ENCODE data around the gene CACNA2D2. TPM values are rescaled to one million over a fixed set of nuclear protein-coding genes. Genes with fewer than 3 reads are reported as not detected.

CACNA2D2 gene
- total and polyA plus RNA-seq, 3 donors from 2014 or later = 15.9 to 19.3 (median 16.1) TPM

- no peak for DNase-seq
- intact Hi-C loops (cut with DNase I; ENCODE audit: low total_unique reads) = no loop called here
- Histone ChIP-seq H3K27me3 (no peaks in the 10 kb centered on the region), H3K4me1 (no peaks in the 10 kb centered on the region), H3K27ac (no peak overlapping the region), H3K36me3 (ENCODE audit: low read depth, missing control alignments) (no peaks in the 10 kb centered on the region), H3K9me3 (no peaks in the 10 kb centered on the region), H3K4me3 (no peak overlapping the region)
- 73 to 82% methylated on average over 5 to 10 of the region's 10 CpGs for WGBS, 2 donors
- TF ChIP-seq CTCF (IDR thresholded peaks at IDR 0.05) (no peak), POLR2A (IDR thresholded peaks at IDR 0.05) (no peak)
Observed at GRCh38 chr3:50473768-50474167, 29.7 kb downstream of the CACNA2D2 start.

GRCh38 chr3:50472958-50473357, 30.5 kb downstream of the CACNA2D2 start:
- H3K27me3 ChIP-seq = no peaks in the 10 kb centered on the region
- H3K4me3 ChIP-seq = no peak overlapping the region
- intact Hi-C loops (cut with DNase I; ENCODE audit: low total_unique reads) = no loop called here
- no peaks in the 10 kb centered on the region for H3K9me3 ChIP-seq
- no peaks in the 10 kb centered on the region for H3K4me1 ChIP-seq
- WGBS, 2 donors = 88 to 93% methylated on average over 6 of the region's 6 CpGs
- TF ChIP-seq CTCF (IDR thresholded peaks at IDR 0.05) (no peak), POLR2A (IDR thresholded peaks at IDR 0.05) (no peak)
- no peaks in the 10 kb centered on the region for H3K36me3 ChIP-seq (ENCODE audit: low read depth, missing control alignments)
- DNase-seq = no peak
- no peak overlapping the region for H3K27ac ChIP-seq

GRCh38 chr3:50470658-50471057, 32.8 kb downstream of the CACNA2D2 start:
- H3K36me3 ChIP-seq (ENCODE audit: low read depth, missing control alignments) = no peaks in the 10 kb centered on the region
- WGBS, 2 donors = 90 to 95% methylated on average over 12 of the region's 12 CpGs
- intact Hi-C loops (cut with DNase I; ENCODE audit: low total_unique reads) = no loop called here
- DNase-seq = no peak
- H3K4me1 ChIP-seq = no peaks in the 10 kb centered on the region
- no peaks in the 10 kb centered on the region for H3K9me3 ChIP-seq
- H3K27me3 ChIP-seq = no peaks in the 10 kb centered on the region
- H3K4me3 ChIP-seq = no peak overlapping the region
- H3K27ac ChIP-seq = no peak overlapping the region
- TF ChIP-seq CTCF (IDR thresholded peaks at IDR 0.05) = no peak

- H3K27me3 ChIP-seq = no peaks in the 10 kb centered on the region
- 72 to 78% methylated on average over 5 to 10 of the region's 10 CpGs for WGBS, 2 donors
- no peaks in the 10 kb centered on the region for H3K36me3 ChIP-seq (ENCODE audit: low read depth, missing control alignments)
- intact Hi-C loops (cut with DNase I; ENCODE audit: low total_unique reads) = no loop called here
- no peak overlapping the region for H3K4me3 ChIP-seq
- H3K27ac ChIP-seq = no peak overlapping the region
- no peak for DNase-seq
- H3K4me1 ChIP-seq = no peaks in the 10 kb centered on the region
- TF ChIP-seq POLR2A (IDR thresholded peaks at IDR 0.05) = no peak
- TF ChIP-seq CTCF (IDR thresholded peaks at IDR 0.05) = no peak
- H3K9me3 ChIP-seq = no peaks in the 10 kb centered on the region
Observed at GRCh38 chr3:50467919-50468318, 35.5 kb downstream of the CACNA2D2 start.

GRCh38 chr3:50466177-50466576, 37.3 kb downstream of the CACNA2D2 start:
- H3K36me3 ChIP-seq (ENCODE audit: low read depth, missing control alignments) = no peaks in the 10 kb centered on the region

More at GRCh38 chr3:50466177-50466576, 37.3 kb downstream of the CACNA2D2 start:
- Histone ChIP-seq H3K27me3 (no peaks in the 10 kb centered on the region), H3K9me3 (no peaks in the 10 kb centered on the region), H3K4me3 (no peak overlapping the region), H3K4me1 (no peaks in the 10 kb centered on the region), H3K27ac (no peak overlapping the region)
- intact Hi-C loops (cut with DNase I; ENCODE audit: low total_unique reads) = no loop called here
- WGBS, 2 donors = 96% methylated on average over 6 of the region's 6 CpGs
- no peak for DNase-seq
- TF ChIP-seq POLR2A (IDR thresholded peaks at IDR 0.05) (no peak), CTCF (IDR thresholded peaks at IDR 0.05) (no peak)
